ENCODE measurements around the gene GGT7. TPM values are rescaled to one million over a fixed set of nuclear protein-coding genes. Genes with fewer than 3 reads are reported as not detected.
A peak's percentile ranks its signal among the peaks of the same experiment; 100 is the strongest.

GGT7 gene
- total and polyA plus RNA-seq, 9 of the 15 experiments (the other 6 are each of a cell fraction or from before 2014, with no cell fraction given) = 0.04 to 18.3 (median 5.9) TPM

- Histone ChIP-seq H3K36me3 (ENCODE audit: control insufficient read depth, insufficient read depth, low read length) (peaks cover 35% of the 10 kb centered on the region; the same call in 2 of the 3 replicates), H3K27ac (ENCODE audit: extremely low read depth, low read depth, low read length) (peak overlapping the region; percentile 30), H3K9me1 (ENCODE audit: control insufficient read depth, insufficient read depth, low read length) (no peaks in the 10 kb centered on the region), H3K4me2 (ENCODE audit: insufficient read depth, low read length) (peak overlapping the region; percentile 32; the same call in 1 of the 2 replicates), H3K27me3 (ENCODE audit: control insufficient read depth in 2 of 2, insufficient read depth in 2 of 2, low read length in 2 of 2) (no peaks in the 10 kb centered on the region), H3K79me2 (ENCODE audit: control insufficient read depth, insufficient read depth, low read length) (peaks cover 20% of the 10 kb centered on the region; the same call in 2 of the 3 replicates), H4K20me1 (replicated peaks; ENCODE audit: control insufficient read depth, insufficient read depth, low read length) (no peaks in the 10 kb centered on the region), H3K4me3 (no peak overlapping the region), H3K9ac (ENCODE audit: insufficient read depth in 1 of 2, low read depth in 2 of 2, low read length in 2 of 2) (no peak overlapping the region; a peak in 1 of 4 replicates), H3K9me3 (replicated peaks; ENCODE audit: control insufficient read depth, insufficient read depth, low read depth, low read length) (no peaks in the 10 kb centered on the region), H2AFZ (ENCODE audit: low read depth, low read length) (peak overlapping the region; percentile 26; the same call in 1 of the 2 replicates), H3K4me1 (replicated peaks in 1 of 2; ENCODE audit: control insufficient read depth in 2 of 2, insufficient read depth in 2 of 2, low read length in 2 of 2) (peaks cover 12 to 30% of the 10 kb centered on the region in 2 experiments; a peak in 4 of 5 replicates)
- ATAC-seq (peak; percentile 42), FAIRE-seq (no peak), DNase-seq (ENCODE audit: extremely low read depth in 1 of 4, low spot score in 3 of 4) (peak in 3 of 4 experiments; percentile 28 to 42 (median 33))
- BruUV-seq (replicated peaks) = no TSS peak
- POLR2A ChIA-PET = interaction anchor here (1.3 kb wide), 1 partner anchor 9 kb away, joined by 6 read pairs; no protein-coding TSS in a partner anchor
- WGBS (ENCODE audit: insufficient coverage, low coverage, missing lambda C conversion rate) = 7% methylated on average over 3 of the region's 3 CpGs
- intact Hi-C loops (cut with micrococcal nuclease) (no loop called here), in situ Hi-C loops (cut with MboI) (no loop called here)
- CTCF ChIA-PET (ENCODE audit: low intra/inter-chr PET ratio) = interaction anchor here (0.6 kb wide), 1 partner anchor 1050 kb away, joined by 4 read pairs; the partner anchor contains the start of gene SCAND1
- TF ChIP-seq THRA (IDR thresholded peaks at IDR 0.05) (no peak), ARID1B (IDR thresholded peaks at IDR 0.05) (0 out of 2 replicates have a peak, but pooled peaks have one; percentile 33), SMARCE1 (IDR thresholded peaks at IDR 0.05) (0 out of 2 replicates have a peak, but pooled peaks have one; percentile 21), NR2C2 (CRISPR knock-in tag; IDR thresholded peaks at IDR 0.05) (no peak), NR2C2 (tag; IDR thresholded peaks at IDR 0.05) (peak; percentile 33; the same call in 1 of the 2 replicates), SNRNP70 (optimal IDR thresholded peaks at IDR 0.05; ENCODE audit: low read depth, low read length) (no peak), TEAD4 (IDR thresholded peaks at IDR 0.05; ENCODE audit: low read length) (peak; percentile 44; the same call in 1 of the 2 replicates), TEAD4 (CRISPR knock-in tag; IDR thresholded peaks at IDR 0.05; ENCODE audit: borderline replicate concordance) (no peak), NR2C1 (IDR thresholded peaks at IDR 0.05) (no peak), NR2C1 (tag; IDR thresholded peaks at IDR 0.05) (peak; percentile 39; the same call in 1 of the 2 replicates), HMBOX1 (IDR thresholded peaks at IDR 0.05) (peak; percentile 41; the same call in 1 of the 2 replicates), ZNF766 (CRISPR knock-in tag; conservative IDR thresholded peaks at IDR 0.05) (0 out of 2 replicates have a peak, but pooled peaks have one; percentile 24), ELF2 (CRISPR knock-in tag; IDR thresholded peaks at IDR 0.05) (0 out of 2 replicates have a peak, but pooled peaks have one; percentile 31), FOSL1 (tag; conservative IDR thresholded peaks at IDR 0.05) (0 out of 2 replicates have a peak, but pooled peaks have one; percentile 18), ZNF384 (IDR thresholded peaks at IDR 0.05; ENCODE audit: low read depth, low read length) (peak; percentile 77), CBFA2T3 (IDR thresholded peaks at IDR 0.05) (peak; percentile 65), USF2 (CRISPR knock-in tag; IDR thresholded peaks at IDR 0.05) (no peak), KAT7 (CRISPR knock-in tag; IDR thresholded peaks at IDR 0.05; ENCODE audit: borderline replicate concordance) (no peak), DPF2 (IDR thresholded peaks at IDR 0.05) (peak; percentile 54; the same call in 1 of the 2 replicates), CBFA2T2 (conservative IDR thresholded peaks at IDR 0.05) (peak; percentile 21; the same call in 1 of the 2 replicates), ZBTB17 (CRISPR knock-in tag; IDR thresholded peaks at IDR 0.05) (0 out of 2 replicates have a peak, but pooled peaks have one; percentile 48), SUPT5H (IDR thresholded peaks at IDR 0.05) (no peak), SMARCA4 (IDR thresholded peaks at IDR 0.05) (peak; percentile 16; the same call in 1 of the 2 replicates), CXXC5 (CRISPR knock-in tag; IDR thresholded peaks at IDR 0.05) (peak; percentile 33; the same call in 1 of the 2 replicates)
These were observed 31.6 kb upstream of the GGT7 start for GRCh38 chr20:34904202-34904621.
